ENCODE results near the gene FLRT1.
A peak's percentile ranks its signal among the peaks of the same experiment; 100 is the strongest.

FLRT1 gene

GRCh38 chr11:64060263-64060860, 24.6 kb downstream of the FLRT1 start:
- Histone ChIP-seq H3K23ac (ENCODE audit: low read length) (no peak overlapping the region), H3K4me3 (ENCODE audit: low read depth, low read length) (no peak overlapping the region), H2AK5ac (ENCODE audit: low read length) (no peak overlapping the region), H2BK120ac (ENCODE audit: insufficient read depth, low read length, poor library complexity) (no peak overlapping the region), H4K12ac (ENCODE audit: low read depth, low read length) (no peak overlapping the region), H3K79me1 (ENCODE audit: low read length) (no peaks in the 10 kb centered on the region), H3K4me1 (ENCODE audit: control insufficient read depth in 1 of 2, insufficient read depth in 2 of 2, low read length in 2 of 2) (peaks cover 0 to 4% of the 10 kb centered on the region in 2 experiments), H2AFZ (ENCODE audit: insufficient read depth, low read length, poor library complexity) (no peak overlapping the region), H3K9ac (ENCODE audit: low read length) (no peak overlapping the region), H4K91ac (ENCODE audit: low read depth, low read length) (no peak overlapping the region), H3K27ac (ENCODE audit: low read depth, low read length) (no peak overlapping the region), H3K4me2 (ENCODE audit: low read length) (peak overlapping the region; percentile 65), H3K27me3 (ENCODE audit: insufficient read depth, low read length) (peaks cover 17% of the 10 kb centered on the region), H3K9me3 (ENCODE audit: insufficient read depth, low read depth, low read length) (peaks cover 1% of the 10 kb centered on the region), H2BK12ac (ENCODE audit: low read length) (no peak overlapping the region), H3K14ac (ENCODE audit: low read length) (no peak overlapping the region), H3K18ac (ENCODE audit: low read length) (no peak overlapping the region), H3K4ac (ENCODE audit: low read depth, low read length) (no peak overlapping the region), H3K36me3 (ENCODE audit: control insufficient read depth in 1 of 2, insufficient read depth in 2 of 2, low read length in 2 of 2) (no peaks in the 10 kb centered on the region), H4K8ac (ENCODE audit: low read depth, low read length) (no peak overlapping the region), H2BK5ac (ENCODE audit: low read depth, low read length, poor library complexity) (no peak overlapping the region), H3K79me2 (ENCODE audit: control insufficient read depth, insufficient read depth, low read length, poor library complexity) (no peaks in the 10 kb centered on the region)
- DNase-seq: no peak
- no CpG with 5 or more reads among the region's 35 CpGs for WGBS (ENCODE audit: extremely low coverage, insufficient coverage, insufficient read length)

- peak overlapping the region; percentile 65 for H3K4me2 ChIP-seq (ENCODE audit: low read length)
- H3K4me1 ChIP-seq (ENCODE audit: control insufficient read depth in 1 of 2, insufficient read depth in 2 of 2, low read length in 2 of 2): peaks cover 0 to 4% of the 10 kb centered on the region in 2 experiments
- H3K27me3 ChIP-seq (ENCODE audit: insufficient read depth, low read length): peaks cover 17% of the 10 kb centered on the region
- H3K18ac ChIP-seq (ENCODE audit: low read length): no peak overlapping the region
- H2AK5ac ChIP-seq (ENCODE audit: low read length): no peak overlapping the region
- H2BK12ac ChIP-seq (ENCODE audit: low read length): no peak overlapping the region
- no peak overlapping the region for H4K12ac ChIP-seq (ENCODE audit: low read depth, low read length)
- peaks cover 1% of the 10 kb centered on the region for H3K9me3 ChIP-seq (ENCODE audit: insufficient read depth, low read depth, low read length)
- DNase-seq: peak; percentile 4 to 46
- H3K23ac ChIP-seq (ENCODE audit: low read length): no peak overlapping the region
- H4K91ac ChIP-seq (ENCODE audit: low read depth, low read length): no peak overlapping the region
- H2AFZ ChIP-seq (ENCODE audit: insufficient read depth, low read length, poor library complexity): no peak overlapping the region
- H3K79me1 ChIP-seq (ENCODE audit: low read length): no peaks in the 10 kb centered on the region
- H3K14ac ChIP-seq (ENCODE audit: low read length): no peak overlapping the region
- no peak overlapping the region for H3K4me3 ChIP-seq (ENCODE audit: low read depth, low read length)
- H4K8ac ChIP-seq (ENCODE audit: low read depth, low read length): no peak overlapping the region
- no peaks in the 10 kb centered on the region for H3K36me3 ChIP-seq (ENCODE audit: control insufficient read depth in 1 of 2, insufficient read depth in 2 of 2, low read length in 2 of 2)
- WGBS (ENCODE audit: extremely low coverage, insufficient coverage, insufficient read length): no CpG with 5 or more reads among the region's 42 CpGs
- H3K9ac ChIP-seq (ENCODE audit: low read length): no peak overlapping the region
- no peak overlapping the region for H2BK5ac ChIP-seq (ENCODE audit: low read depth, low read length, poor library complexity)
- no peak overlapping the region for H3K4ac ChIP-seq (ENCODE audit: low read depth, low read length)
- no peak overlapping the region for H2BK120ac ChIP-seq (ENCODE audit: insufficient read depth, low read length, poor library complexity)
- no peaks in the 10 kb centered on the region for H3K79me2 ChIP-seq (ENCODE audit: control insufficient read depth, insufficient read depth, low read length, poor library complexity)
- no peak overlapping the region for H3K27ac ChIP-seq (ENCODE audit: low read depth, low read length)
These were observed 25.2 kb downstream of the FLRT1 start for GRCh38 chr11:64060861-64061444.

- H3K14ac ChIP-seq (ENCODE audit: low read length): no peak overlapping the region
- H4K12ac ChIP-seq (ENCODE audit: low read depth, low read length): no peak overlapping the region
- H3K36me3 ChIP-seq (ENCODE audit: control insufficient read depth in 1 of 2, insufficient read depth in 2 of 2, low read length in 2 of 2): no peaks in the 10 kb centered on the region
- H4K91ac ChIP-seq (ENCODE audit: low read depth, low read length): no peak overlapping the region
- no peaks in the 10 kb centered on the region for H3K79me2 ChIP-seq (ENCODE audit: control insufficient read depth, insufficient read depth, low read length, poor library complexity)
- no peak for DNase-seq
- H2AFZ ChIP-seq (ENCODE audit: insufficient read depth, low read length, poor library complexity): no peak overlapping the region
- no peaks in the 10 kb centered on the region for H3K79me1 ChIP-seq (ENCODE audit: low read length)
- no peak overlapping the region for H2AK5ac ChIP-seq (ENCODE audit: low read length)
- no peak overlapping the region for H3K18ac ChIP-seq (ENCODE audit: low read length)
- no peak overlapping the region for H2BK12ac ChIP-seq (ENCODE audit: low read length)
- no CpG with 5 or more reads among the region's 16 CpGs for WGBS (ENCODE audit: extremely low coverage, insufficient coverage, insufficient read length)
- H3K4ac ChIP-seq (ENCODE audit: low read depth, low read length): no peak overlapping the region
- no peak overlapping the region for H3K9ac ChIP-seq (ENCODE audit: low read length)
- no peak overlapping the region for H3K4me2 ChIP-seq (ENCODE audit: low read length)
- H3K27ac ChIP-seq (ENCODE audit: low read depth, low read length): no peak overlapping the region
- H2BK5ac ChIP-seq (ENCODE audit: low read depth, low read length, poor library complexity): no peak overlapping the region
- H4K8ac ChIP-seq (ENCODE audit: low read depth, low read length): no peak overlapping the region
- H2BK120ac ChIP-seq (ENCODE audit: insufficient read depth, low read length, poor library complexity): no peak overlapping the region
- H3K27me3 ChIP-seq (ENCODE audit: insufficient read depth, low read length): peaks cover 17% of the 10 kb centered on the region
- no peak overlapping the region for H3K23ac ChIP-seq (ENCODE audit: low read length)
- H3K4me3 ChIP-seq (ENCODE audit: low read depth, low read length): no peak overlapping the region
- H3K9me3 ChIP-seq (ENCODE audit: insufficient read depth, low read depth, low read length): peaks cover 1% of the 10 kb centered on the region
- H3K4me1 ChIP-seq (ENCODE audit: control insufficient read depth in 1 of 2, insufficient read depth in 2 of 2, low read length in 2 of 2): peaks cover 0 to 4% of the 10 kb centered on the region in 2 experiments
These were observed 26.7 kb downstream of the FLRT1 start for GRCh38 chr11:64062185-64063039.

GRCh38 chr11:64063777-64064176, 28.0 kb downstream of the FLRT1 start:
- H2BK12ac ChIP-seq (ENCODE audit: low read length): no peak overlapping the region
- H4K8ac ChIP-seq (ENCODE audit: low read depth, low read length): no peak overlapping the region
- H3K27ac ChIP-seq (ENCODE audit: low read depth, low read length): no peak overlapping the region
- H3K79me2 ChIP-seq (ENCODE audit: control insufficient read depth, insufficient read depth, low read length, poor library complexity): no peaks in the 10 kb centered on the region
- no peak overlapping the region for H2BK120ac ChIP-seq (ENCODE audit: insufficient read depth, low read length, poor library complexity)
- H3K4me3 ChIP-seq (ENCODE audit: low read depth, low read length): no peak overlapping the region
- peaks cover 0 to 4% of the 10 kb centered on the region in 2 experiments for H3K4me1 ChIP-seq (ENCODE audit: control insufficient read depth in 1 of 2, insufficient read depth in 2 of 2, low read length in 2 of 2)
- no peaks in the 10 kb centered on the region for H3K36me3 ChIP-seq (ENCODE audit: control insufficient read depth in 1 of 2, insufficient read depth in 2 of 2, low read length in 2 of 2)
- H3K4ac ChIP-seq (ENCODE audit: low read depth, low read length): no peak overlapping the region
- H2AFZ ChIP-seq (ENCODE audit: insufficient read depth, low read length, poor library complexity): no peak overlapping the region
- no peak overlapping the region for H3K14ac ChIP-seq (ENCODE audit: low read length)
- no peak overlapping the region for H3K4me2 ChIP-seq (ENCODE audit: low read length)
- no peak overlapping the region for H3K23ac ChIP-seq (ENCODE audit: low read length)
- H4K91ac ChIP-seq (ENCODE audit: low read depth, low read length): no peak overlapping the region
- H4K12ac ChIP-seq (ENCODE audit: low read depth, low read length): no peak overlapping the region
- no peak overlapping the region for H2AK5ac ChIP-seq (ENCODE audit: low read length)
- DNase-seq: no peak
- no peaks in the 10 kb centered on the region for H3K79me1 ChIP-seq (ENCODE audit: low read length)
- H3K18ac ChIP-seq (ENCODE audit: low read length): no peak overlapping the region
- no peak overlapping the region for H3K9ac ChIP-seq (ENCODE audit: low read length)
- no CpG with 5 or more reads among the region's 13 CpGs for WGBS (ENCODE audit: extremely low coverage, insufficient coverage, insufficient read length)
- H3K9me3 ChIP-seq (ENCODE audit: insufficient read depth, low read depth, low read length): peaks cover 1% of the 10 kb centered on the region
- H3K27me3 ChIP-seq (ENCODE audit: insufficient read depth, low read length): peaks cover 17% of the 10 kb centered on the region
- no peak overlapping the region for H2BK5ac ChIP-seq (ENCODE audit: low read depth, low read length, poor library complexity)
